Common myeloid progenitor, CD34-positive (primary cell): ENCODE data around the gene TCF19.

ENCODE experiments used
- CTCF ChIA-PET: fragments of 350-600 bp; sonication (Branson Sonifier 250); formaldehyde crosslinking; loops from one replicate; lab custom pipeline; 2021; ENCODE audit warnings: antibody characterized with exemption; lab: Charles Lee
- POLR2A ChIA-PET: fragments of 350-600 bp; sonication (Branson Sonifier 250); formaldehyde crosslinking; loops from one replicate; lab custom pipeline; 2021; ENCODE audit warnings: antibody characterized with exemption; lab: Charles Lee
- DNase-seq, 3 donors: peaks; one replicate each; pipeline versions ENCODE4 v3.0.0 to v3.0.0-alpha.2; 2013
- H3K27ac ChIP-seq, 2 experiments: 1 replicate in 1 of 2; 2 replicates in 1 of 2; pipeline ENCODE4 v1.7.0; 2013; ENCODE audit warnings: inconsistent platforms in 2 of 2, low read length in 2 of 2, mild to moderate bottlenecking in 2 of 2, low read depth in 1 of 2, moderate library complexity in 1 of 2; ENCODE audit not compliant: severe bottlenecking in 2 of 2, insufficient read depth in 1 of 2, poor library complexity in 1 of 2
- H3K27me3 ChIP-seq, 5 experiments: replicated peaks in 2 of 5; 1 replicate in 3 of 5; 2 replicates in 2 of 5; pipeline versions ENCODE4 v1.6.1 to v1.7.0; 2013; ENCODE audit warnings: low read length in 4 of 5, mild to moderate bottlenecking in 2 of 5, moderate library complexity in 2 of 5, inconsistent platforms in 1 of 5; ENCODE audit not compliant: insufficient read depth in 5 of 5, control insufficient read depth in 4 of 5
- H3K36me3 ChIP-seq, 4 experiments: 1 replicate in 2 of 4; 2 replicates in 2 of 4; pipeline versions ENCODE4 v1.6.1 to v1.7.0; 2013; ENCODE audit warnings: low read length in 3 of 4, control low read depth in 1 of 4, mild to moderate bottlenecking in 1 of 4; ENCODE audit not compliant: control insufficient read depth in 4 of 4, insufficient read depth in 4 of 4
- H3K4me1 ChIP-seq, 4 experiments: 1 replicate in 3 of 4; 2 replicates in 1 of 4; pipeline versions ENCODE4 v1.6.1 to v1.7.1; 2013; ENCODE audit warnings: low read length in 3 of 4, mild to moderate bottlenecking in 3 of 4, control low read depth in 1 of 4, inconsistent platforms in 1 of 4, moderate library complexity in 1 of 4; ENCODE audit not compliant: control insufficient read depth in 4 of 4, insufficient read depth in 4 of 4; ENCODE audit errors: control extremely low read depth in 1 of 4
- H3K4me3 ChIP-seq, 7 experiments: 1 replicate in 4 of 7; 2 replicates in 3 of 7; pipeline versions ENCODE4 v1.5.1 to v1.7.0; 2013; ENCODE audit warnings: mild to moderate bottlenecking in 7 of 7, low read length in 6 of 7, moderate library complexity in 6 of 7, inconsistent platforms in 2 of 7, low read depth in 2 of 7, control low read depth in 1 of 7; ENCODE audit not compliant: insufficient read depth in 4 of 7, control insufficient read depth in 1 of 7; ENCODE audit errors: extremely low read depth in 1 of 7
- H3K9me3 ChIP-seq, 5 experiments: 1 replicate in 4 of 5; 2 replicates in 1 of 5; pipeline versions ENCODE4 v1.6.1 to v1.7.1; 2013; ENCODE audit warnings: low read length in 4 of 5, mild to moderate bottlenecking in 2 of 5, inconsistent platforms in 1 of 5, low read depth in 1 of 5, moderate library complexity in 1 of 5; ENCODE audit not compliant: control insufficient read depth in 4 of 5, insufficient read depth in 2 of 5; ENCODE audit errors: control extremely low read depth in 1 of 5
- WGBS: methylation state at CpG from one replicate; pipeline ENCODE4 v1.1.5; 2013; ENCODE audit not compliant: insufficient coverage; 5-methylcytosine and 5-hydroxymethylcytosine counted together

Gene TCF19

DNA sequence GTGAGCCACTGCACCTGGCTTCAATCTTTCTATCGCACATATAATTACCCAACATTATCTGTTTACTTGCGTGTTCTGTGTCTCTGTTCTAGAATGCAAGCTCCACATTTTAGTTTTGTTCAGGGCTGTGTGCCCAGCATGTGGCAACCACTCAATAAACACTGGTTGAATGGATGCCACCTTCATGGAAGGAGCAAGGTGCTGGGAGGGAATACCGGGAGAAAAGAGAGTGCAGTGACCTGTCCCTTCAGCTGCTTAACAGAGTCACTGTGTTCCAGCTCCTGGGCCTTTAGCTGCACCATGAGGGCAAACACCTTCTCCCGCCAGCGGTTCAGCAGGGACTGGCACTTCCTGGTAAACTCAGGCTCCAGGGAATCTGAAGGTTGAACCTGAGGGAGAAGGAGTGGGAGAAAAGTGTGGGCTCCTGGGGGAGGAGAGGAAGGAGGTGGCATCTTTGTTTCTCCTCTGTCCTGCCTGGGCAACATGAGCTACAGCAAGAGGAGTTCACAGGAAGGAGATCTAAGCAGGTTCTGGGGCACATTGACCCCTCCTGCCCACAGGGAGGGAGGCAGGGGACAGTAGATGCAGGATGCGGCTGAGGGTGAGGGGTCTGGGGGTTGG lies 8.5 kb upstream of the TCF19 start:
- WGBS = 98% methylated on average over 6 of the region's 6 CpGs
- DNase-seq = no peak
- POLR2A ChIA-PET = no interaction called here
- H3K36me3 ChIP-seq = peaks cover 4 to 47% (median 29%) of the 10 kb centered on the region in 4 experiments
- H3K27ac ChIP-seq = no peak overlapping the region
- H3K9me3 ChIP-seq = no peaks in the 10 kb centered on the region
- CTCF ChIA-PET = interaction anchor here (1.1 to 1.6 kb wide), 2 partner anchors 9 to 217 kb away, joined by 3 to 4 read pairs; partner anchors contain the start of gene TCF19
- H3K4me3 ChIP-seq = no peak overlapping the region
- H3K27me3 ChIP-seq = no peaks in the 10 kb centered on the region
- no peaks in the 10 kb centered on the region for H3K4me1 ChIP-seq

DNA sequence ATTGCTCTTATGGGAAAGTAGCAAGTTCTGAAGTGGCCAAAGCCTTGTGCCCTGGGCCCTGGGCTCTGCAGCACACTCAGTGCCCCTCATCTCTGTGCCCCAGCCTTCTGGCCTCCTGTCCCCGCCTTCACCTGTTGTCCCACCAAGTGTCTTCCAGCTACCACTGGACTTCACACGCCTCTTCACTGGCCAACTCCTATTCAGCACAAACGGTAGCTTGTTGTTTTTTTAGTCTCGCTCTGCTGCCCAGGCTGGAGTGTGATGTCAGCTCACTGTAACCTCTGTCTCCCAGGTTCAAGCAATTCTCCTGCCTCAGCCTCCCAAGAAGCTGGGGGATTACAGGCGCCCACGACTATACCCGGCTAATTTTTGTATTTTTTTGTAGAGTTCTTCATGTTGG lies 5.6 kb upstream of the TCF19 start:
- H3K9me3 ChIP-seq = no peaks in the 10 kb centered on the region
- ChIA-PET CTCF (no interaction called here), POLR2A (no interaction called here)
- no peak overlapping the region for H3K4me3 ChIP-seq
- no peaks in the 10 kb centered on the region for H3K27me3 ChIP-seq
- 100% methylated on average over 7 of the region's 7 CpGs for WGBS
- H3K4me1 ChIP-seq = peaks cover 0 to 6% (median 5%) of the 10 kb centered on the region in 4 experiments
- H3K27ac ChIP-seq = no peak overlapping the region
- DNase-seq = no peak
- peaks cover 4 to 45% (median 31%) of the 10 kb centered on the region in 4 experiments for H3K36me3 ChIP-seq

DNA sequence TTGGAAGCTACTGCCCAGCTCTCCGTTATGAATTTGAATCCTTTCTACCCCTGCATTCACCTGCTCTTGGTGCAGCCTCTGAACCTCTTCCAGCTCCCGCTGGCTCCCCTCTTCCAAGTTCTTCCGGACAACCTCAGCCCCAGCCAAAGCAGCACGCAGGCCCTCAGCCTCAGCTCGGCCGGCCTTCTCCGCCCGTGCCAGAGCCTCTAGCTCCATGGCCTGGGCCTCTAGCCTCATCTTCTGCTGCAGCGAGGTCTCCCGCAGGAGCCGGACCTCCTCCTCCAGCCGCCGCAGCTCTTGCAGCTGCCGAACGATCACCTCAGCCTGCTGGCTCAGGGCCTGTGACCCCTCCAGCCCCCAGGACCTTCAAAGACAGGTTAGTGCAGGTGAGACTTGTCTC lies 4.0 kb upstream of the TCF19 start:
- 81% methylated on average over 11 of the region's 15 CpGs for WGBS
- DNase-seq = no peak
- Histone ChIP-seq H3K27me3 (no peaks in the 10 kb centered on the region), H3K27ac (no peak overlapping the region), H3K4me1 (peaks cover 2 to 16% (median 15%) of the 10 kb centered on the region in 4 experiments), H3K4me3 (no peak overlapping the region), H3K9me3 (no peaks in the 10 kb centered on the region), H3K36me3 (peaks cover 4 to 34% (median 29%) of the 10 kb centered on the region in 4 experiments)
- POLR2A ChIA-PET = no interaction called here
- CTCF ChIA-PET = interaction anchor here (0.6 to 2.8 kb wide), 2 partner anchors 16 to 40 kb away, joined by 3 to 9 read pairs; partner anchors contain the start of gene PSORS1C2

DNA sequence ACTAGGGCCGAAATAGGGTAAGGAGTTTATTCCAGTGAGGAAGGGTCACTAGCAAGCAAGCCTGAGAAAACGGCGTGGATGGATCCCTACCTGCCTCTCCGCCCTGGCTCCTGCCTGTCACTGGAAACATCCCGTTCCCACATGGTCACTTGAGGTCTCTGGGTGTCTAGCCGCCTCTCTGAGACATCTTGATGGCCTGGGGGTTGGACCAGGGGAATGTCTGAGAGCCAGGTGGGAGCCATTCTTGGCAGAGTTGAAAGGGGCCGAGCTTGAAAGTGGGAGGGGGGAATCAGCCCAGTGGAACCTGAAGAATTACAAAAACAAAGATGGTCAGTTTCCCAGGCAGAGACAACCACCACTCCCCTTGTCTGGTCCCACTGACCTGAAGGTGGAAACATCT lies 1.7 kb upstream of the TCF19 start:
- POLR2A ChIA-PET = no interaction called here
- H3K36me3 ChIP-seq = peaks cover 4 to 26% (median 19%) of the 10 kb centered on the region in 4 experiments
- peaks cover 2 to 23% (median 20%) of the 10 kb centered on the region in 4 experiments for H3K4me1 ChIP-seq
- CTCF ChIA-PET = interaction anchor here (1.5 to 2.8 kb wide), 3 partner anchors 9 to 18 kb away, joined by 4 to 9 read pairs (median 6); partner anchors contain the start of gene PSORS1C2
- 97% methylated on average over 4 of the region's 7 CpGs for WGBS
- H3K4me3 ChIP-seq = no peak overlapping the region
- no peak for DNase-seq
- H3K27me3 ChIP-seq = no peaks in the 10 kb centered on the region
- H3K9me3 ChIP-seq = no peaks in the 10 kb centered on the region
- H3K27ac ChIP-seq = no peak overlapping the region

DNA sequence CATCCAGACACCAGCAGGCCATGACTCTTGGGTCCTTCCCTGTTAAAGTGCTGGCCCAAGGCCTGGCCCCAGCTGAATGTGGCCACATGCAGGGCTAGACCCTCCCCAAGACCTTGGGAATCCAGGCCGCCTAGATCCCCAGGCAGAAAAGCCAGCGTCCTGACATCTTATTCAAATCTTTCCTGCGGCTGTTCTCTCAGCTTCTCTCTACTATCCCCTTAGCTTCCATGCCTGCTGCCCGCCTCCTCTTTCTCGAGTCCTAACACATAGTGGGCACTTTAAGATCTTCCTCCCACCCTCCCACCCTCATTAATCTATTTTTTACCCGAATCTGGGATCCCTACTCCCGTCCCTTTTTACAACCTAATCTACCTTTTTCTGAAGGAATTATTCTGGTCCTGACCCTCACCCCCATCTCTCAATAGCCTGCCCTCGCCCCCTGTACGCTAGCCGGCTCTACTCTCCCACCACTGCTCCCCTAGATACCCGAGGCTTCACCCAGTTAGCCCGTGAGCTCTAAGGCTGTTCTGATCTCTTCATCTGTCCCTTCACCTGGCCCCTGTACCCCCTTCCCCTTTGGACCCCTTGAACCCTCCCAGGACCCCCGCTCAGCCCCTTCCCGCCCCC lies 763 bp upstream of the TCF19 start, which contains the start of gene CCHCR1:
TSS of gene CCHCR1 (minus strand) at position 290 of the 627 bp plus-strand sequence. CDS start at position 88, 202 bp downstream.
- CTCF ChIA-PET = interaction anchor here (0.6 to 1.7 kb wide), 5 partner anchors 10 to 37 kb away, joined by 3 to 6 read pairs (median 4); no protein-coding TSS in a partner anchor
- Histone ChIP-seq H3K27me3 (no peaks in the 10 kb centered on the region), H3K27ac (peak within 1 kb of the TSS; percentile 40 to 86), H3K4me1 (peaks cover 2 to 23% (median 20%) of the 10 kb centered on the region in 4 experiments), H3K36me3 (peaks cover 2 to 36% (median 23%) of the 10 kb centered on the region in 4 experiments), H3K9me3 (no peaks in the 10 kb centered on the region), H3K4me3 (peak within 1 kb of the TSS; percentile 76 to 95 (median 85))
- WGBS = 24% methylated on average over 11 of the region's 14 CpGs
- POLR2A ChIA-PET = interaction anchor here (1.0 kb wide), 1 partner anchor 25 kb away, joined by 3 read pairs; no protein-coding TSS in a partner anchor
- DNase-seq = no peak

DNA sequence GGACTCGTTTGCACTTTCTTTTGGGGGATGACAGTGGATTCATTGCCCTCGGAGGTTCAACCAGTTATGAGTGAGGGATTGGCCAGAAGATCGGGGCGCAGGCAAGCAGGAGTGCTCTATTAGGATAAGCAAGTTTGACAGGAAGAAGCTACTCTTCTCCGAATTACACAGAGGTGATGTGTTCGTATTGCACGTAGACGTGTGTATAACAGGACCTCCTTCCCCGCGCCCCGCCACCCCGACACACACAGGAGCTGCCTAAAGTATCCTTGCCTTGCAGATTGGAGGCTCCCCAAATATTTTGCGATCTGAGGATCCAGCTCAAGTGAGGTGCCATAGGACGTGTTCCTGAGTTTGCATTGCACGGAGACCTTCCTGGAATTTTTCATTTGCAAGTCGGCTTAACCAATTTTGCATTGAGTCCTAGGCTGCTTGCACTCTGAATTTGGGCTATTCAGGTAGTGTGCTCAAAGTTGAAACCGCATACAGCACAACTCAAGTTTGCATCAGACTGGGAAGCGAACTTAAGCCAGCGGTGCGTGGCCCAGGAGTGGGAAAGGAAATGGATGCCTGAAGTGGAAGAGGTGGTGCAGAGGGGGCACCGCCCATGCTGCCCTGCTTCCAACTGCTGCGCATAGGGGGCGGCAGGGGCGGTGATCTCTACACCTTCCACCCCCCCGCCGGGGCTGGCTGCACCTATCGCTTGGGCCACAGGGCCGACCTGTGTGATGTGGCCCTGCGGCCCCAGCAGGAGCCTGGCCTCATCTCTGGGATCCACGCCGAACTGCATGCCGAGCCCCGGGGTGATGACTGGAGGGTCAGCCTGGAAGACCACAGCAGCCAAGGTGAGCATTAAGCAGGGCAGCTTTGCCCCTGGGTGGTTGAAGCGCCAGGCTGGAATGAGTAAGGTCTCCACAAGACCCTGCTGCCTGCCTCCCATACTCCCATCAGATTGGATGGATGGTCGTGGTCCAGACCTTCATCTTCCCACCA lies 770 bp downstream of the TCF19 start:
- Histone ChIP-seq H3K4me1 (peaks cover 2 to 23% (median 20%) of the 10 kb centered on the region in 4 experiments), H3K36me3 (peaks cover 0 to 40% (median 21%) of the 10 kb centered on the region in 4 experiments), H3K27me3 (no peaks in the 10 kb centered on the region), H3K9me3 (no peaks in the 10 kb centered on the region), H3K27ac (peak overlapping the region; percentile 40 to 86), H3K4me3 (peak overlapping the region; percentile 76 to 95 (median 85))
- ChIA-PET CTCF (interaction anchor here (1.0 to 1.7 kb wide), 7 partner anchors 9 to 34 kb away, joined by 3 to 4 read pairs (median 3); no protein-coding TSS in a partner anchor), POLR2A (no interaction called here)
- 18% methylated on average over 30 of the region's 35 CpGs for WGBS
- DNase-seq = peak in 2 of 3 donors; percentile 28 to 32
